VCaP (cell line): ENCODE measurements around the gene PDIA2.

ENCODE experiments used
- H3K27ac ChIP-seq: fragments of 450-650 bp; 2 replicates; pipeline ENCODE4 v1.5.1; 2017
- CTCF ChIP-seq: fragments of 450-650 bp; conservative IDR thresholded peaks from 2 replicates; pipeline ENCODE4 v1.5.1; 2017; ENCODE audit warnings: mild to moderate bottlenecking, moderate library complexity

PDIA2 gene

GRCh38 chr16:336269-336668 lies 53.3 kb downstream of the PDIA2 start:
- no peak overlapping the region for H3K27ac ChIP-seq
- TF ChIP-seq CTCF = no peak
